ENCODE data around the gene CXCL3.

The CXCL3 gene

DNA sequence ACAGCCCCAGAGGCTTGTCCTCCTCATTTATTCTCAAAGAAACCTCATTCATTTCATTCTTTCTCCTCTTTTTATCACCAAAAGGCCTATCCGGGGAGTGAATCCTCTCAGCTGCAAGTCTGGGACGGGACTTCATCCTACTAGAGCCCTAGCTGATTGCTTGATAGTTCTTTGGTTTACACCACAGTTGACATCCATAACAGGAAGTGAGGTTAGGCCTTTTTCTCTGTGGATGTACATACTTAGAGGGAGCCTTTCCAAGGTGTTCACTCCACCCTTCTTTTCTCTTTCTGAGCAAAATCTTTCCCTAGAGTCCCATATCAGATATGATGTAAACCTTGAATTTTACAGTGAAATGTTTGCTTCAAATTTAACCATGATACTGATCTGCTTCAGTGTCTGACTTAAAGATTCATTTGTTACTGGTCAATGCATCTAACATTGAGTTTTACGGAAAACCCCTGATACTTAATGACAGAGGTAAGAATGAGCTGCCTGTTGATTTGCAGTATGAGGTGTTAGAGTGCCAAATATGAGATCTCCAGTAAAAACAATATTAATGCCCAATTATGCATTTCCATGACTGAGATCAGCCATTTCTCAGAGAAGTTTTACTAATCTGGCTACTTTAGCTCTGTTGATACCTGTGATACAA is 23.2 kb downstream of the CXCL3 start:
- no peaks in the 10 kb centered on the region for H3K4me1 ChIP-seq (ENCODE audit: control insufficient read depth, insufficient read depth, low read length, unreplicated experiment)
- no peaks in the 10 kb centered on the region for H3K79me2 ChIP-seq (ENCODE audit: control insufficient read depth, insufficient read depth, low read length, unreplicated experiment)
- no peaks in the 10 kb centered on the region for H3K27me3 ChIP-seq (ENCODE audit: insufficient read depth, low read length)
- no peaks in the 10 kb centered on the region for H3K36me3 ChIP-seq (ENCODE audit: insufficient read depth, low read length)
- H3K4me3 ChIP-seq (ENCODE audit: low read depth, low read length) = no peak overlapping the region
- H3K27ac ChIP-seq (ENCODE audit: low read depth, low read length) = no peak overlapping the region
- H2AFZ ChIP-seq (ENCODE audit: low read length, unreplicated experiment) = no peak overlapping the region

DNA sequence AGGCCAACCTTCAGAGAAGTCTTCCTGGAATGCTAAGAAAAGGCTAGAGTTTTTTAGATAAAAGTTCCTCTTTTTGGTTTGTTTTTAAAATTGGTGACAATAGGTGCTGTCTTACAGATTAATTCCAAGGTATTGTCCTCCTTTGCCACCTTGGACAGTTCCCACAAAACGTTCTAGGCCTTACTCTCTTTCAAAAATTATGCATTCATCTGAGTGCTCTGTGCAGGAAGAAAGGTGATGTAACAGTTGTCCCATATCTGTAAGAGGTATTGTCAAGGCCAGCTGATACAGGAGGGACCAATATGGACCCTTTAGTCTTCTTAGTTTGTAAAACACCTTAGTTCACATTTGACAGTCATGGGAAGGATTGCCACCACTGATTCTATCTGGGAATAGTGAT is 24.2 kb downstream of the CXCL3 start:
- Histone ChIP-seq H3K79me2 (ENCODE audit: control insufficient read depth, insufficient read depth, low read length, unreplicated experiment) (no peaks in the 10 kb centered on the region), H3K27ac (ENCODE audit: low read depth, low read length) (no peak overlapping the region), H3K27me3 (ENCODE audit: insufficient read depth, low read length) (no peaks in the 10 kb centered on the region), H3K4me3 (ENCODE audit: low read depth, low read length) (no peak overlapping the region), H3K4me1 (ENCODE audit: control insufficient read depth, insufficient read depth, low read length, unreplicated experiment) (no peaks in the 10 kb centered on the region), H3K36me3 (ENCODE audit: insufficient read depth, low read length) (no peaks in the 10 kb centered on the region), H2AFZ (ENCODE audit: low read length, unreplicated experiment) (no peak overlapping the region)

DNA sequence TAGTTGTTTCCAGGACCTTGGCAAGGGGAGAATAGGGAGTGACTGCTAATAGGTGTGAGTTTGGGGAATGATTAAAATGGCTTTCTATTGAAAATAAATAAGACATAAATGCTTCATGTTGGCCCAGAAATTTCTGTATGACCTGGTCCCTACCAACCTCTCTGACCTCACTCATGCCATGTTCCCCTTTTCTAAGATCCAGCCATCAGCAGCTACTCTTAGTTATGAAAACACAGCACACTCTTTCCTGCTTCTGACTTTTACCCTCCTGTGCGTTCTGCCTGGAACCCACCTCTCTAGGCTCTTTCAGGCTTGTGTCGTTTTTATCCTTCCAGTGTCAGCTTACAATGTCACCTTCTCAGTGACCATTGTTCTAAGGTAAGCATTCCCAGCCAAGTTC is 25.2 kb downstream of the CXCL3 start:
- Histone ChIP-seq H3K36me3 (ENCODE audit: insufficient read depth, low read length) (no peaks in the 10 kb centered on the region), H3K4me1 (ENCODE audit: control insufficient read depth, insufficient read depth, low read length, unreplicated experiment) (no peaks in the 10 kb centered on the region), H3K27me3 (ENCODE audit: insufficient read depth, low read length) (no peaks in the 10 kb centered on the region), H3K27ac (ENCODE audit: low read depth, low read length) (no peak overlapping the region), H2AFZ (ENCODE audit: low read length, unreplicated experiment) (no peak overlapping the region), H3K79me2 (ENCODE audit: control insufficient read depth, insufficient read depth, low read length, unreplicated experiment) (no peaks in the 10 kb centered on the region), H3K4me3 (ENCODE audit: low read depth, low read length) (no peak overlapping the region)

DNA sequence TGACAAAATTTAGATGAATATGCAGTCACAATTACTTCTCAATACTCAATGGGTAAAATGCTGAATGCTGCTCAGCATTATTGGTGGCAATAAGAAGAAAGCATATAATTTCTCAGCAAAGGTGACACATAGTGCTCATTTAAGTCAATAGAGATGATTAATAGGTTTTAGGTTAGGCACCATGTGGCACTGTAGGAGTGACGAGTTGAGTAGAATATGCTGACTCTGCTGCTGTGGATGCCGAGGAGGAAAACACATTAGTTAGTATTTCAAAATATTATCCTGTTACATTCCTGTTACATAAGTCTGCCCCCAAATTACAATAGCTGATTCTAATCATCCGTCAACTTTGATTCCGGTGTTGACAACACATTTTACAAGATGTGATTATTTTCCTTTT is 26.4 kb downstream of the CXCL3 start:
- Histone ChIP-seq H3K4me1 (ENCODE audit: control insufficient read depth, insufficient read depth, low read length, unreplicated experiment) (peaks cover 2% of the 10 kb centered on the region), H3K79me2 (ENCODE audit: control insufficient read depth, insufficient read depth, low read length, unreplicated experiment) (no peaks in the 10 kb centered on the region), H2AFZ (ENCODE audit: low read length, unreplicated experiment) (no peak overlapping the region), H3K27ac (ENCODE audit: low read depth, low read length) (no peak overlapping the region), H3K4me3 (ENCODE audit: low read depth, low read length) (no peak overlapping the region), H3K27me3 (ENCODE audit: insufficient read depth, low read length) (no peaks in the 10 kb centered on the region), H3K36me3 (ENCODE audit: insufficient read depth, low read length) (no peaks in the 10 kb centered on the region)

DNA sequence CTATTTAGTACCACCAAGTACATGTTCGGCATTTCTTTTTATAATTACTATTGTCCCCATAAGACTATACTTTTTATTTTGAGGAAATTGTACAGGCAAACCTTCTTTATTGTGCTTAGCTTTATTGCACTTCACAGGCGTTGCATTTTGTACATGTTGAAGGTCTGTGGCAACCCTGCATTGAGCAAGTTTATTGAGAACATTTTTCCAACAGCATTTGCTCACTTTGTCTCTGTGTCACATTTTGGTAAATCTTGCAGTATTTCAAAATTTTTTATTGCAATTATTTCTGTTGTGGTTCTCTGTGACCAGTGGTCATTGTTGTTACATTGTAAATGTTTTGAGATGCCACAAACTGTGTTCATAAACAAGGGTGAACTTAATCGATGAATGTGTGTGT is 29.2 kb downstream of the CXCL3 start:
- no peak overlapping the region for H3K27ac ChIP-seq (ENCODE audit: low read depth, low read length)
- H3K36me3 ChIP-seq (ENCODE audit: insufficient read depth, low read length) = no peaks in the 10 kb centered on the region
- peaks cover 25% of the 10 kb centered on the region for H3K4me1 ChIP-seq (ENCODE audit: control insufficient read depth, insufficient read depth, low read length, unreplicated experiment)
- H2AFZ ChIP-seq (ENCODE audit: low read length, unreplicated experiment) = no peak overlapping the region
- no peaks in the 10 kb centered on the region for H3K79me2 ChIP-seq (ENCODE audit: control insufficient read depth, insufficient read depth, low read length, unreplicated experiment)
- no peak overlapping the region for H3K4me3 ChIP-seq (ENCODE audit: low read depth, low read length)
- H3K27me3 ChIP-seq (ENCODE audit: insufficient read depth, low read length) = no peaks in the 10 kb centered on the region

DNA sequence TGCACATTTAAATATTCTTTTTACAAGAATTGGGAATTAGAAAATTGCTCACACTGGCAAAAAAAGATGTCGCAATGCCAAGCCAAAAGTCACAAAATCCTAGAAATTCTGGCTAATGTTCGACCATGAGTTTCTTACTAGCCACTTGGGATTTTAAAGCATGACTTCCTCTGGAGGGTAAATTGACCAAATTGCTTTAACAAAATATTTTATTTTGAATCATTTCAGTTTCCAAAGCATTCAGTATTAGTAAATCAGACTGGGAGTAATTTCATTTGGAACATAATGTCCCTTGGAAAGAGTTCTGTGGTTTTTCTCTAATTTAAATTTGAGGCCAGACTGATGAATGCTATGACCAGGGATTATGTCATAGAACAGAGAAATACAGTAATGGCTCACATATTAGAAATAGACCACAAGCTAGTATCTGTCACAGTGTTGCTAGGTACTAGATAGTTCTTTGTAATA is 32.4 kb downstream of the CXCL3 start:
- H3K4me1 ChIP-seq (ENCODE audit: control insufficient read depth, insufficient read depth, low read length, unreplicated experiment) = peaks cover 27% of the 10 kb centered on the region

DNA sequence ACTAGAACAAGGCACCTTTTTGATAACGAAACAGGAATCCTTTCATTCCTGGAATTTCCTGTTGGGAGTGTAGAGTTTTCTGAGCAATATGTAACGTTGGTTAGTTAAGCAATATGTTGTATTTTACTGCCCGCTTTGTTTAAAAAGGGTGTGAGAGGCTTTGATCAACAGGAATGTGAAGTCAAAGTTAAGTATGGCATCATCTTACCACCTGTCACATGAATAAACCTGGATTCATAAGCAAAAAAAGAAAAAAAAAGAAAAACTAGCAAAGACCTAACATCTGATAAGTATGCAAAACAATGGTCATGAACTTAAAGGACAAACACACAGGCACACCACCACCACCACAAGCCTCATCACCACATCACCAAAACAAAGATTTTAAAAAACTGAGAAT is 33.0 kb downstream of the CXCL3 start:
- H3K27ac ChIP-seq (ENCODE audit: low read depth, low read length) = peak overlapping the region; percentile 99
- no peaks in the 10 kb centered on the region for H3K79me2 ChIP-seq (ENCODE audit: control insufficient read depth, insufficient read depth, low read length, unreplicated experiment)
- H2AFZ ChIP-seq (ENCODE audit: low read length, unreplicated experiment) = peak overlapping the region; percentile 24
- H3K27me3 ChIP-seq (ENCODE audit: insufficient read depth, low read length) = no peaks in the 10 kb centered on the region
- H3K4me1 ChIP-seq (ENCODE audit: control insufficient read depth, insufficient read depth, low read length, unreplicated experiment) = peaks cover 27% of the 10 kb centered on the region
- H3K36me3 ChIP-seq (ENCODE audit: insufficient read depth, low read length) = no peaks in the 10 kb centered on the region
- peak overlapping the region; percentile 42 for H3K4me3 ChIP-seq (ENCODE audit: low read depth, low read length)

More for the DNA sequence above, 32.4 kb downstream of the CXCL3 start:
- Histone ChIP-seq H3K4me3 (ENCODE audit: low read depth, low read length) (peak overlapping the region; percentile 42), H2AFZ (ENCODE audit: low read length, unreplicated experiment) (peak overlapping the region; percentile 24), H3K27me3 (ENCODE audit: insufficient read depth, low read length) (no peaks in the 10 kb centered on the region), H3K36me3 (ENCODE audit: insufficient read depth, low read length) (no peaks in the 10 kb centered on the region), H3K79me2 (ENCODE audit: control insufficient read depth, insufficient read depth, low read length, unreplicated experiment) (no peaks in the 10 kb centered on the region), H3K27ac (ENCODE audit: low read depth, low read length) (peak overlapping the region; percentile 99)

DNA sequence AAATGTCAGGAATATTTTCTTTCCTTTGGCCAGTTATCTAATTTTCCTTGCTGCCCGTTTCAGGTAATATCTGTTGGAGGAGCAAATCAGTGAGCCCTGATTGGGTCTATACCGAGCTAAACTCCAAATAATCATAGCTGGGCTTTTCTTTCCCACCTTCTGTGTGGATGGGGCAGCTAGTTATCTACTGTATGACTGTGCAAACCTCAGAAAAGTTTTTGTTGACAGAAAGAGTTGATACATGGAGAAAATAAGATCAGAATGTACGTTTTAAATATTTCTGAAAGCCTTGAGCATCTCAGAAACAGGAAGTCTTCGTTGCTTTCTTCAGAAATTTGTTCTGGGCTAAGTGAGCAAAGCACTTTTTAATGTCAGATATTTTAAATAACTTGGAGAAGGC is 33.8 kb downstream of the CXCL3 start:
- Histone ChIP-seq H3K27me3 (ENCODE audit: insufficient read depth, low read length) (no peaks in the 10 kb centered on the region), H3K36me3 (ENCODE audit: insufficient read depth, low read length) (no peaks in the 10 kb centered on the region), H3K4me3 (ENCODE audit: low read depth, low read length) (no peak overlapping the region), H3K4me1 (ENCODE audit: control insufficient read depth, insufficient read depth, low read length, unreplicated experiment) (peaks cover 27% of the 10 kb centered on the region), H3K79me2 (ENCODE audit: control insufficient read depth, insufficient read depth, low read length, unreplicated experiment) (no peaks in the 10 kb centered on the region), H3K27ac (ENCODE audit: low read depth, low read length) (peak overlapping the region; percentile 99), H2AFZ (ENCODE audit: low read length, unreplicated experiment) (peak overlapping the region; percentile 51)

DNA sequence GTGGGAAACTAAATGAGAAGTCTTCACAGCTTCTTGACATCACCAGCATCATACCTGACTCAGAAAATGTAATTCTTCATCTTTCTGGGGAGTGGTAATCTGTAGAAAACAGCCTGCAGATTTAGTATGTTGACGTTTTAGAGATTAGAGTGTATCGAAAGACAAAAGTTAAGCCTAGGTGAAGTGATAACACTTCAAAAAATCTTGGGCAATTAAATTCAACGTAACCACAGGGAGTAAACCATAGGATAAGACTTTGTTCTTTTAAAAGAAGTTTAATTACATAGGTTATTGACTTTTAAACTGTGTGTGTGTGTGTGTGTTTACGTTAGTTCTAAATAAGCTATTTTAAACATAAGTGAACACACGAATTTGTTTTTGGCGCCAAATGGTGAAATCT is 38.2 kb downstream of the CXCL3 start:
- Histone ChIP-seq H3K27ac (ENCODE audit: low read depth, low read length) (no peak overlapping the region), H2AFZ (ENCODE audit: low read length, unreplicated experiment) (no peak overlapping the region), H3K36me3 (ENCODE audit: insufficient read depth, low read length) (no peaks in the 10 kb centered on the region)

DNA sequence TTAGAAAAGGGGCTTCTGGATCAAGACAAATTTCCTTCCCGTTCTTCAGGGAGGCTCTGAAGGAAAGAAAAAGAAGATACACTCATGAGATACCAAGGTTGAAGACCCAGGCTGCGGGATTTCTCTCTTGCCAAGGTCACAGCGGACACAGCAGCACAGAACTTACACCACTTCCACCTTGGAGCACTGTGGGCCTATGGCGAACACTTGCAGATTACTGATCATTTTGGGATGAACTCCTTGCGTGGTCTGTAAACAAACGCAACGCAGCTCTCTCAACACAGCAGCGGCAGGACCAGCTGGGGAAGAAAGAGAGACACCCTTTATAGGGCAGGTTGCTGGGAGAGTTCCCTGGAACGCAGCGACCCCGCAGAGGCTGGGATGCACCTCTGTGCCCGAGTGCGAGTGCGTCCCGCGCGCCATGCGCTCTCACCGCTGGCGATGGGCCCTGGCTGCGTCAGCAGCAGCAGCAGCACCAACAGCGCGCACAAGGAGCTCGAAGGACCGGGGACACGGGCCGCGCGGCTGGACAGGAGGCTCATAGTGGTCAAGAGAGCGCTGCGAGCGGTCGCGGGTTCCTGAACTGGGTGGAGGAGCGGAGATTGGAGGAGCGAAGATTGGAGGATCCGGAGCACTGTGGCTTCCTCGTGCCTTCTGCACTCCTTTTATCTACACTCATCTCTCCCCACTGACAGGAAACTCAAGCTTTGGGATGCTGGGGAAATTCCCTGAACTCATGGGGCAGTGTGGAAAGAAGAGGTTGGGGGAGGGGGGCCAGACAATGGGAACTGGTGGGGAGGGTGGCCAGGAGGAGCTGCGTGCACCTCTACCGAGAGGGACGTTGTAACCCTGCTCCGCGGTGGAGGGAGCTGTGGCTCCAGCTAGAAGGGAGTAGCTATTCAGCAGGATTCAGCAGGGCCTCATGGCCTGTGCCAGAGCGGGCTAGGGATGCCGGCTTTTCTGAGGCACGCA is 40.2 kb downstream of the CXCL3 start, which contains the start of gene CXCL5:
Gene CXCL5 (minus strand): TSS at position 638 of the 972 bp plus-strand sequence. CDS start 96 bp downstream, at position 542.
- Histone ChIP-seq H3K27ac (ENCODE audit: low read depth, low read length) (peak within 1 kb of the TSS; percentile 61), H2AFZ (ENCODE audit: low read length, unreplicated experiment) (peak within 1 kb of the TSS; percentile 70), H3K4me3 (ENCODE audit: low read depth, low read length) (peak within 1 kb of the TSS; percentile 74), H3K27me3 (ENCODE audit: insufficient read depth, low read length) (no peaks in the 10 kb centered on the region), H3K4me1 (ENCODE audit: control insufficient read depth, insufficient read depth, low read length, unreplicated experiment) (peaks cover 6% of the 10 kb centered on the region), H3K36me3 (ENCODE audit: insufficient read depth, low read length) (no peaks in the 10 kb centered on the region), H3K79me2 (ENCODE audit: control insufficient read depth, insufficient read depth, low read length, unreplicated experiment) (peaks cover 8% of the 10 kb centered on the region)

More for the DNA sequence above, 38.2 kb downstream of the CXCL3 start:
- peaks cover 18% of the 10 kb centered on the region for H3K4me1 ChIP-seq (ENCODE audit: control insufficient read depth, insufficient read depth, low read length, unreplicated experiment)
- no peaks in the 10 kb centered on the region for H3K27me3 ChIP-seq (ENCODE audit: insufficient read depth, low read length)
- no peak overlapping the region for H3K4me3 ChIP-seq (ENCODE audit: low read depth, low read length)
- H3K79me2 ChIP-seq (ENCODE audit: control insufficient read depth, insufficient read depth, low read length, unreplicated experiment) = peaks cover 8% of the 10 kb centered on the region

Measured in ACC112 (cell line).